GM21576 (cell line): ENCODE data around the gene CRIP1.

ENCODE experiments used
- ATAC-seq: cut with Tn5 transposase; IDR thresholded peaks from one replicate; pipeline ENCODE4 v1.9.1; 2021; ENCODE audit warnings: mild to moderate bottlenecking, moderate library complexity; ENCODE audit not compliant: unreplicated experiment

CRIP1 gene

GRCh38 chr14:105531088-105531893, 44.6 kb downstream of the CRIP1 start:
- no peak for ATAC-seq

DNA sequence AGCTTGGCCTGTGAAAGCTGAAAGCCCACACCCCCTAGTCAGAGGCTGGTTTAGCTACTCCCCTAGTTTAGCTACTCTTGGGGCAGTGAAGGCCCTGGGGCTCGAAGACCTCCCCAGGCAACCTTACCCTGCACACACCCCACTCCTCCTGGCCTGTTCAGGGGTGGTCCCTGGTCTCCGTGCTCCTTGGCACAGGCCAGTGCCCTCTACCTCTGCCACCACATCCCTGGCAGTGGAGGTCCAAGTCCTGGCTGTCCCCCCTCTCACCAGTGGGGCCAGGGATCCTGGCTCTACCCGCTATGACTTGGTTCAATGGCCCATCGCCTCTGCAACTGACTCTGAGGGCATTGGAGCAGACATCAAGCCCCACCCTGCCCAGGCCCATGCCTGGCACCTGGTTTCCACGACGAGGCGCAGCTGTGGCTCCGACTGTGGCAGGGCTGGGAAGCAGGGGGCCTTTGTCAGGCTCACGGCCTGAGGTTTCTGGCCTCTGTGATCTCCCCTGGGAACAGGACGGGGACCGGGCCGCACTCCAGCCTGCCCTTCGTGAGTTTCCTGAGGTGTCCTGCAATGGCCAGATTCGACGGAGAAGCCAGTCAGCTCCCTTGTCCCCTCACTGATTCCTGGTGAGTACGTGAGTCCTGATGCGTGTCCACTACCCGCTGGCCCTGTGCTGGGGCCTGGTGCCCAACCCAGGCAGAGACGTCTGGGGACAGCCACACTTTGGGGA, 45.4 kb downstream of the CRIP1 start:
- ATAC-seq: no peak

- ATAC-seq: no peak
Observed at GRCh38 chr14:105532735-105533141, 46.1 kb downstream of the CRIP1 start.

DNA sequence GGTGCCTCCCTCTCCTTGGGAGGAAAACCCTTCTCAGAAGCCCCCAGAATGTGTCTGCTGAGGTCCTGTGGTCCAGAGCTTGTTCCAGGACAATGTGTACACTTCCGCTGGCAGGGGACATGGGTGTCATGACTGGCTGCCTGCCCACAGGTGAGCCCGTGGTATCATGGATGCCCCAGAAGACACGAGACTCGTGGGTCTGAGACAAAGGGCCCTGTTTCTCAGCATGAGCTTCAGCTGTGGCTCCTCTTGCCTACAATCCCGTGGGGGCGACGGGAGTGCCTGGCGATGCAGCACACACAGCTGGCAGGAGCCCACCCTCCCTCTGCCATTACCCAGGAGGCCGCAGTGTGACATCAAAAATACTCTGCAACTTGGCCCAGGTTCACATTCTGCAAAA, 46.7 kb downstream of the CRIP1 start:
- ATAC-seq: no peak

DNA sequence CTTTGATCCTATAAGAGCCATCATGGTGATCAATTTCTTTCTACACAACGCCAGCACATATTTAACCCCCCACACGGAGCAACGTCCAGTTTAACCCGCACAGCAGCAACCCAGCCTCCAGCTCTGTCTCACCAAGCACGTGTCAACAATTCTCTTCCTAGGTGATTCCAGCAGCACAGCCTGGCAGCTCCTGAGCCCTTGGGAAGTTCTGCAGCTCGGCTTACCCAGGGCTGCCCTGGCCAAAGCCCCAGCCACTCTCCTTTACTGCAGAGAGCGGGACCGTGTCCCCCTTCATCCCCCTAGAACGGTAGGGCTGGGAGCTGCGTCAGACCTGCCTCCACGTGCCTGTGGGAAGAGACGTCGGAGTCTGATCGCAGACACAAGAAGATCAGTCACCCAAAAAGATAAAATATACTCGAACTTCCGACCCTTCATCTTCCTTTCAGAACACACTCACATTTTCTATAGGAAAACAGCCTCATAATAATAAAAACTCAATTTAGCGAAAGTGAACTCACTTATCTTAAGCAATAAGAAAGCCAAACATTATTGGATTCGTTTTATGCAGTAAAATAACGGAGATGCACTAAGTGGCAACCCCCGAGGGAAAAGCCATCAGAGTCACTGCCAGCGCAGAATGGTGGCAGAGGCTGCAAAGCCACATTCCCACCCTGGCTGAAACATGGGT, 47.3 kb downstream of the CRIP1 start:
- ATAC-seq: no peak

- ATAC-seq: no peak
Observed at GRCh38 chr14:105534586-105534985, 47.9 kb downstream of the CRIP1 start.

GRCh38 chr14:105536051-105536450, 49.4 kb downstream of the CRIP1 start:
- ATAC-seq: no peak

- no peak for ATAC-seq
Observed at GRCh38 chr14:105536691-105537579, 50.2 kb downstream of the CRIP1 start.

- no peak for ATAC-seq
Observed at GRCh38 chr14:105537580-105538474, 51.1 kb downstream of the CRIP1 start.
